GM18517 (cell line): ENCODE measurements around the gene NME4.
"Not testable (repeated sequence)": the region's sequence is repeated elsewhere in the genome, so short reads cannot be mapped to it uniquely, and the experiment has no call there.

ENCODE experiments used
- ATAC-seq: cut with Tn5 transposase; IDR thresholded peaks from one replicate; pipeline ENCODE4 v1.9.1; 2021; ENCODE audit warnings: mild to moderate bottlenecking, moderate library complexity; ENCODE audit not compliant: unreplicated experiment

NME4 gene

DNA sequence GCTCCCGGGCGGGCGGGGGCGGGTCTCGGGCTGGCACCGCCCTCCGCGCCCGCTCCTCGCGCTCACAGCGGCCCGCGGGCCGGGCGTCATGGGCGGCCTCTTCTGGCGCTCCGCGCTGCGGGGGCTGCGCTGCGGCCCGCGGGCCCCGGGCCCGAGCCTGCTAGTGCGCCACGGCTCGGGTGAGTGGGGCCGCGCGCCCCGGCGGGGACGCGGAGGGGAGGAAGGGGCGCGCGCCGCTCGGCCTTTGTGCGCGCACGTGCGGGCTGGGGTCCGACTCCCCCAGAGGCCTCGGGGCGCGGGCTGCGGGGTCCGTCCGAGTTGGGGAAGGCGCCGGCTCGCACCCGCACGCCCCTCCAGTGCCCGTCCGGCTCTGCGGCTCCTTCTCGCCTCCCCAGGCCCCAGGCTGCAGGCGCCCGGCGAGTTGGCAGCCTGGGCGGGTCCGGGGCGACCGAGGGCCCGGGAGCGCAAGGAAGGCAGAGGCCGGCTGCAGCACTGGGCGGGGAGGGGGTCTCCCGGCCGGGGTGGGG, at the start of gene NME4:
NME4 (plus strand) TSS at position 65 of the 527 bp plus-strand sequence; CDS start at position 89, 24 bp downstream.
- ATAC-seq: no peak

- no peak for ATAC-seq
These were observed 49.8 kb upstream of the NME4 start for GRCh38 chr16:347203-347602.

DNA sequence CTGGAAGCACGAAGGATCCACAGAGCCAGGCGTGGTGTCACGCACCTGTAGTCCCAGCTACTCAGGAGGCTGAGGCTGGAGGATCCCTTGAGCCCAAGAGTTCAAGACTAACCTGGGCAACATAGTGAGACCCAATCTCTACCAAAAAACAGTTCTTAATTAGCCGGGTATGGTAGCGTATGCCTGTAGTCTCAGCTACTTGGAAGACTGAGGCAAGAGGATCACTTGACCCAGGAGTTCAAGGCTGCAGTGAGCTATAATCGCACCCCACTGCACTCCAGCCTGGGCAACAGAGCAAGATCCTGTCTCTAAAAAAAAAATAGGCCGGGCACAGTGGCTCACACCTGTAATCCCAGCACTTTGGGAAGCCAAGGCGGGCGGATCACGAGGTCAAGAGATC, 48.5 kb upstream of the NME4 start:
- not testable (repeated sequence) for ATAC-seq

DNA sequence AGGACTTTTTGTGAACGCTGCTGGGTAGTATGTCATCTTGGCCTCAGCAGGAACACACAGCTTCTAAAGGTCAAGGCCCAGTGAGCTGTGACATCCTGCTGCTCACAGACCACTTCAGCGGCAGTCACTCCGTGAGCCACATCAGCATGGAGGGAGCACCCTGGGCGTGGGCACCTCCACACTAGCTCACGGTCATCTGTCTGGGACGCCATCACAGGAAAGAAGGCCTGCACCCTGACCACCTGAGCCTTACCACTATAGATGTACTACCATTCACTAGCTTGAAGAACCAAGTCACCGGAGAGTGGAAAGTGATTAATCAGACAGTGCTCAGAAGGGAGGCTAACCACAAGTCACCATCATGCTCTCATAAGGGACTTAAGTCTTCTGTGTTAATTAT, 47.8 kb upstream of the NME4 start:
- ATAC-seq: no peak

DNA sequence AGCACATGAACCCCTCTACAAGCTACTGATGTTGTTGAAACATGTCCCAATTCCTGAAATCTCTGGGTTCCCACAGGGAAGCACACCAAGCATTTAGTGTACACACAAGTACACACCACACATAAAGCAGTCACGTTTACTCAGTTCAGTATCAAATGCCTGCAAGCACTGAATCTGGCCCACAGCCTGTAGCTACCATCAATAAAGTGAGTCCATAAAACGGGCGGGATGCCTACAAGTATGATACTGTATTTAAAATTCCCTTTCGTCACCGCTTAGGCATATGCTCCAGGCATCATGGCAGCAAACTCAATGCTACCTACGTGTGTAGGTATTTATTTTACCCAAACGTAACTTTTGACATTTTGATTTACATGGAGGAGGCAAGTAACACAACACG, 46.8 kb upstream of the NME4 start:
- no peak for ATAC-seq

- no peak for ATAC-seq
These were observed 45.0 kb upstream of the NME4 start for GRCh38 chr16:351804-352520.

GRCh38 chr16:352547-353403, 44.2 kb upstream of the NME4 start, which contains the start of gene AXIN1:
AXIN1 (minus strand) TSS chr16:352723; CDS start chr16:347025, 5,698 bp downstream.
- ATAC-seq: no peak

DNA sequence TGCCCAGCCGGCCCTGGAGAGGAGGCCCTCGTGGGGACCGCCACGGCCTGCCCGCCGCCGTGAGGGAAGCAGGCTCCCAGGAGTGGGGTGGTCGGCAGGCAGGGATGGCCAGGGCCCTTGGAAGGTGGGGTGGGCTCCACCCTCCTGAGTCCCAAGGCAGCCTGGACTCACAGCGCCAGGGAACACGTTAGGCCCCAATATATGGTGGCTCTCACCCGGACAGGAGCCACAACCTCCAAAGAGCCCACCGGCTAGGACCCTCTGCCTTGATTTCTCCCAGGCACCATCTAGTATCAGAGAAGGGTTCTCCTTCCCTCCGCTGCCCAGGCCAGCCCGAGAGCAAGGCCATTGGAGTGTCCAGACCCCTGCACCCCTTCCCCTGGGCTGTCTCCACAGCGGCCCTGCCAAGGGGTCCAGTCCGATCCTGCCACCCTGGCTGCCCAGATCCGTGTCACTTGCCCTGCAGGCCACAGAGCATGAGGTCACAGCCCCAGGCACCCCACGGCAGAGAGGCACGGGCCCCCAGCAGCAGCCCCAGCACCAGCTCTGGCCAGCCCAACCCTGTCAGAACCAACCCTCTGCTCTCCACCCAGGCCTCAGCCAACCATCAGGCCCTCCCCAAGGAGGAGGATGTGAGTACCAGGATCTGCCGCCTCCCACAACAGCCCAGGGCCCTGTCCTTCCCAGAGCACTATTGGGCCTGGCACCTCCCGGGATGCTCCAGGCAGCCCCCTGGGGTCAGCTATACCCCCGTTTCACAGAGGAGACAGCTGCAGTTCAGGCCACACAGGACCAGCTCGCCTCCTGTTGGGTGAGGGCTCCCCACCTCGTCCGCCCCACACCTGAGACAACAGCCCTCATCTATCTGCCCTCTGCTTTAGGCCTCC, 43.4 kb upstream of the NME4 start:
- no peak for ATAC-seq

DNA sequence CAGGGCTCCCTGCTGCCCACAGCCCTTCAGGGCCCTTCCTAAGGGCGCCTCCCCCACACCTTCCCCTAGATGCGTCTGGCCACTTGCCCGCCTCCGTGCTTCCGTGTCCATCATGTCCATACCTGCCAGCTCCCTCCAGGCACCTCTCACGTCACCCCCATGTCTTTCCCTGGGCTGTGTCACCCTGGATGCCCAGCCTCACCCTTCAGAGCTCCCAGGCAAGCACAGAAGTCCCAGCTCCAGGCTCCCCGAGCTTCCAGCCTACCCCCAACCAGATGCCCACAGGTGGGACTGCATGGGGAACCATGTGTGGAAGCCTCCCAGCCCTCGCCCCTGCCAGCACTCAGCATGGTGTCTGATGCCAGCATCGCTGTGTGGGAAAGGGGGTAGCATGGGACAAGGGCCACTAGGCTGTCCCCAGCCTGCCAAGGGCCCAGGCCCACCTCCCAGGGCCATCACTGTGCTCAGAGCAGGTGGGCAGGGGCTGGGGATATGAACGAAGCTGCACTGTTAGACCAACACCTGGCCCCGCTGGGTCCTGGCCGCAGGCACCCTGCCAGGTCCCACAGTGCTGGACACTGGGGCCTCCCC, 42.6 kb upstream of the NME4 start:
- no peak for ATAC-seq

GRCh38 chr16:354971-355461, 42.0 kb upstream of the NME4 start:
- ATAC-seq: no peak

DNA sequence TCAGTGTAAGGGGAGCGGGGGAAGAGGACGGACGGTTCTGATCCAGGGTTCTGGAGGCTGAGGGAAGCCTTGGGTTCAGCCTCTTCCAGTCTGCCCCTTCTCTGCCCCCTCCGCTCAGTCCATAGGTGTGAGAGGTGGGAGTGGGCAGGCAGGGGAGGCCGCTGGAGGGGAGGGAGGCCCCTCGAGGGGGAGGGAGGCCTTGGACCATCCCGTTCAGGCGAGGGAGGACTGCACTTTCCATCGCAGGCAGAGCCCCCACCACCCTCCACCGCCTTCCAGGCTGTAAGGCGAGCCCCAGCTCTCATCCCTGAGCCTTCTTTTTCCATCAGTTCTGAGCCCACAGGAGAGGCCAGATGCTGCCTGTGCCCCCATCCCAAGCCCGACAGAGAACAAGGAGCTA, 40.3 kb upstream of the NME4 start:
- ATAC-seq: no peak

- ATAC-seq: no peak
These were observed 37.8 kb upstream of the NME4 start for GRCh38 chr16:359067-359763.

DNA sequence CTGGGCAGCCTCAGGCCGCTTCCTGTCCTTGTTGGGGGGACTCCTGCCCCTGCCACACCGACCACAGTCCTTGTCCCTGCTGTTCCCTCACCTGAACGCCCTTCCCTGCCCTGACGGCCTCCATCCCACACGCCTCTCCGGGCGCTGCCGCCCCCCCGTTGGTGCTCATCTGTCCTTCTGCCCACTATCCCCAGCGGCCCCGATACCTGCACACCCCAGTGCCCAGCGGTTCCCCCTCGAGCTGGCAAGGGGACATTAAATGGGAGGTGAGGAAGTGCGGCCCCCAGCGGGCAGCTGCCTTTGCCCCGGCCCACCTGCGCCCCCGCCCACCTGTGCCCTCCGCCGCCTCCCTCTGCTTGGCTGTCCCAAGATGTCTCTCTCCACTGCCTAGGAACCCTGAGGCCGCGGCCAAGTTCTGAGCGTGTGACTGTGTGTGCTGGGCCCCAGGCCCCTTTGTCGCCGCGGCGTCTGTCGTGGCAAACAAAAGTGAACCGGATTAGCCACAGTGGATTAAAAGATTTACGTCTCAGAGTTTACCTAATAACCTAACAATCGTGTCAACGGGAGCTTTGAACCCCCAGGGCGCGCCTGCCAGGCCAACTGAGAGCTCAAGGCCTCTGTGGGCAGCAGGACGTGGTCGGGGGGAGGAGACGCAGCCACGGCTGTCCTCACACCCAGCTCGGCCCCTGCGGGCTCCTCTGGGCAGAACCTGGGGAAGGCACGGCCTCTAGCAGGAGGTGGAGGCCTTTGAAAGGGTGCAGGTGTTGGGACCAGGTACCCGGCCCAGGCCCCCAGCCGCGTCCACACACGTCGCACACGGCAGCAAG, 36.9 kb upstream of the NME4 start:
- no peak for ATAC-seq

DNA sequence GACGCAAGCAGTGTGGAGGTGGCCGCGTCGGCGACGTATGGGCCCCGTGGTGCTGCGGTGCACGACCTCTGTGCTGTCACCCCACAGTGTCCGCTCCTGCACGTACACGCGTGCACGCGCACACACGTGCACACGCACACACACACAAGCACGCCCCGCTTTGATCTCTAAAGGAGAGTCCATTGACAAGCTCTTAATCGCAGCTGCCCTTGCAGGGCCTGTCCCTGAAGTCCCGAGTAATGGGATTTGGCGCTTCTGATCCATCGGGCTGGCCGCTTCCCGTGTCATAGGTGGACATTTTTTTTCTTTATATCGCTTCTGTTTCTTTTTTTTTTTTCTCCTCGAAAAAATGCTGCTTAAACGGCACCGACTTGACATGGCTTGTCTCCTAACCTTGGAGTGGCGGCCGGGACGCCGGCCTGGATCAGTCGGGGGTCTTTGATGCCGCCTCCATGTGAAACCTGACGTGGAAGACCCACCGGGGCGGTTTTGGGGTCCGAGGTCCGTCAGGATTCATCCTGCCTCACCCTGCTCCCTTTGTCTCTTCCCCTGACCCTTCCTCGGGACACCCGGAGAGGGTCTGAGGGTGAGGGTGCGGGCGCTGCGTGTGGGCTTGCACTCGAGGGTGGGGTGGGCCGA, 36.2 kb upstream of the NME4 start:
- ATAC-seq: no peak

DNA sequence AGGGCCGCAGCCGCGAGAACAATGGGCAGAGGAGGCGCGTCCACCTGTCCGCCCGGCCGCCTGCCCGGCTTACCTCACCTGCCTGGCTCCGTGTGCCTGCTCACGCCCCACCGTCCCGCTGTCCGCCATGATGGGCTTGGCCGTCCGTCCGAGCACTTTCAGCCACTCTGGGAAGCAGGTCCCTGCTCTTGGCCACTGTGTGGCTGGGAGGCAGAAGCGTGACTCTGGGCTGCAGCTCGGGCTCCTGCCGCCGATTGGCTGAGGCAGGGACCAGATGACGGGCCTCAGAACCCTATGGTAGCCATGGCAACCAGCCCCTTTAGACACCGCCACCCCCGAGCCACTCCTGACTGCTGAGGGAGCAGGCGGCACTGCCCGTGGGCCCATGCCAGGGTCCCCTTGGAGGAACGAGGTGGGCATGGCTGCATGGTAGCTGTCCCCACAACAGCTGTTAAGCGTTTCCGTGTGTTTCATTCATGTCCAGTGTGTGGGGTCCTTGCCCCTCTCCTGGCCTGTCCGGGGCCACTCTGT, 35.6 kb upstream of the NME4 start:
- no peak for ATAC-seq

DNA sequence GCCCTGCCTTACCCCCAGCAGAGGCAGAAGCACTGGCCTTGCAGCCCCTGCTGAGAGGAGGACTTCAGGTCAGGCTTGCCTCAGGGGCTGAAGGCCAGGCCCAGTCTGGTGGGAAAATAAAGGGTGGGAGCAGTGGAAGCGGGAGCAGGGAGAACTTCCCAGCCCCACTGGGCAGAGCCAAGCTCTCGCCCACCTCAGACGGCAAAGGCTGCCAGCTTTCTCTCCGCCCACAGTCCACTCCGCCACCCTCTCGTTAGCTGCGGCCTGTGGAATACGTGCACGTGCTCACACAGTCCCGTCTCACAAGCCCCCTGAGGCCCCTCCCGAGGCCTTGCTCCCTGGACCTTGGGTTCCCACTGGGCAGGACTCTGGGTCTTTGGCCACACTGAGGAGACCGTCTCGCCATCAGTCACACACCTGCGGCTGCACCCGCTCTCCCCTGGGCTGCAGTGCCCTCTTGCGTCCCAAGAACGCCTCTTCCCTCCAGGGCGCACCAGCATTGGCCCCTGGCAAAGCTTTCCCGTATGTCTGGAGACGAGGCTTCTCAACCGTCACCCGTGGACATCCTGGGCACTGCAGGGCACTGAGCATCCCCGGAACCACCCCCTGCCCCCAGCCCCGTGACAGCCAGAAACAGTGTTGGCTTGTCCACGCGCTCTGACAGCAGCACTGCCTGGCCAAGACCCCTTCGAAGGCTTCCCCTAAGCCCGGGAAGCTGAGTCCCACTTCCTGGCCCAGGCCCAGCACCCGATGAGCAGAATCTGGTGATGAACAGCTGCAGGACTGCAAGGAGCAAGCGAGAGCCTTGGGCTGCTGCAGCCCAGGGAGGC, 34.9 kb upstream of the NME4 start:
- no peak for ATAC-seq

DNA sequence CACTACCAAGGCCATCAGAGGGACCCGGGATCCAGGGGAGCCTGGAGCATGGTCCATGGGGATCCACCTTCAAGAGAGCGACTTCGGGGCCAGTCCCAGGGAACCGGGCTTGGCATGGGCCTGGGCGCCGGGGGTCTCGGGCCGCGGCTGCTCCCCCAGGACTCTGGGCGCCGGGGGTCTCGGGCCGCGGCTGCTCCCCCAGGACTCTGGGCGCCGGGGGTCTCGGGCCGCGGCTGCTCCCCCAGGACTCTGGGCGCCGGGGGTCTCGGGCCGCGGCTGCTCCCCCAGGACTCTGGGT, 34.3 kb upstream of the NME4 start:
- ATAC-seq: not testable (repeated sequence)
